Measurements from ENCODE around the gene COL6A3.

COL6A3 gene

GRCh38 chr2:237343993-237344392 lies 70.0 kb downstream of the COL6A3 start:
- no peak for DNase-seq

DNA sequence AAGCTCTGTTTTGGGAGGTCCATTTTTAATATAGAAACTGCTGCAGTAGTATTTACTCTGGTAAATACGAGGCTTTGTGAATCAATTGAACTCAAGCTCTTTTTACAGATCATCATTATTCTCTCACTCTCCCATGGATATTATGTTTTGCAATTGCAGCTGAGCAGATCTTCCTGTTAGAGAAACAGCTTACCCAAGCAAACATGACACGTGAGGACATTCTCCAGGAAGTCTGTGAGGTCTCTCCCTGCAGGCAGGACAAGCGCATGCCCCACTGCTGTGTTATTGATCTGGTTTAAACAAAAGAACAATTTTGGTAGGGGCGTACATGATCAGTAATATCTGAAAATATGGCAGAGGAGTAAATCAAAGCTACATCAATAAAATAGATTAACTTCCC lies 72.1 kb downstream of the COL6A3 start:
- DNase-seq: no peak

DNA sequence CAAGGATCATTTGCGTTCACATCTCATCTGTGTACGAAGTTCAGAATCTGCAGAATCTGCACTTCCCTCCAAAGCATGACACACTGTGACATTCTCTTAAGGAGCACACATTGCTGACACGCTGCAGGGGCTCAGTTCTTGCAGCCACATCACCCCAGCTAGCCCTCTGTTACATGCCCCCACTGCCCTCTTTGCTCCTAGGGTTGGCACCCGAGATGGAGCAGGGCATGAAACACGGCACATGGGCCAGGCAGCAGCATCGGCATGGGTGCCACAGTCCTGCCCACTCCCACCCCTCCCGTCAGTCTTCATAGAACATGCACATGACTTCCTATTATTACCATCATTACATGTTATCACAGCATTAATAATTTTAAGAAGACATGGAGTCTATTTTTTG lies 76.4 kb downstream of the COL6A3 start:
- no peak for DNase-seq

- no peak for DNase-seq
Measured at GRCh38 chr2:237336131-237336530, 77.8 kb downstream of the COL6A3 start.

DNA sequence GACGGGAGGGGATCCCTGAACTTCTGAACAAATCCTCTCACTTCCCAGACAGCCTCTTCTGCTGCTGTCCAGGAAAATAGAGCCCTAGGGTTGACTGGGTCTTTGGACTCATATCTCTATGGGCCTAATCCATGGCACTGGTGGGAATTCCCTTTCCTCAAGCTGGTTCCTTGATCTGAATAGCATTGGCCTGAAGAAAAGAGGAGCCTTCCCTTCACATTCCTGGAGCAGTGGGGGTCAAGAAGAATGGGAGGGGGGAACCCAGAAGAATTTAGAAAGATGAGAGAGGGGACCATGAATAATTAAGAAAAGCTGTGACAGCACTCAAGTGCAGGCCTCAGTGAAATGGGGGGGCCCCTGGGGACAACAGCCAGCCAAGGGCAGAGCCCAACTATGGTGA lies 80.2 kb downstream of the COL6A3 start:
- no peak for DNase-seq

GRCh38 chr2:237330541-237330940 lies 83.4 kb downstream of the COL6A3 start:
- no peak for DNase-seq

DNA sequence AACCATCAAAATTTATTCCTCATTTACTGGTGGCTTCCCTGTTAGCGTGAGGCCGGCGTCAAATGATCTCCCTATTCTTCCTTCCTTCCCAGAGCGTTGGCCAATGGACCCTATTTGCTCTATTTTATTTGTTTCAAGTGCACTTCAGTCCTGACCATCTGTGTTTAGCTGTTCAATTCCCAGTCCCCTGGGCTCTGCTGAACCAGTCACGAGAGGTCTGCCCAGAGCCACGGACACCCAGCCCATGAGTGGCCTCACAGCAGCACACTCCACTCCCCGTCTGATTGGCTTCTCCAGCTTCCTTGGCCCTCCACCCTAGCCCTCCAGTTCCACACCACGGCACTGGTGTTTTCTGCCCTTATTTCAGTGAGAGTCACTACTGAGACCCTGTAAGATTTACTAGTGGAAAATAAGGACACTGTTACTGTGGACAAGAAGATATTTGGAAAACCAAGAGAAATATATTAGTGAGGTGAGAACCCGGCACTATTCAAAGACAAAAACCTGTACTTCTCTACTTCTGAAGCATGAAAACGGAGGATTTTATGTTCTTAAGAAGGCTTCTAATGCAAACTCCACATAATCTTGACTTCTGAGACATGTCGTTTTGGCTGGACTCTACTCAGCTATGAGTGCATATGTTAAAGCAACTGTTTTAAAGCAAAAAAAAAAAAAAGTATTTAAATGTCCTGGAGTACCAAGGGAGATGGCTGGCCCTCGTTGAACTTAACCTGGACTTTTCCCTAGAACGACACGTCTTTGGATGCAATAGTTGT lies 86.6 kb downstream of the COL6A3 start:
- DNase-seq: no peak

DNA sequence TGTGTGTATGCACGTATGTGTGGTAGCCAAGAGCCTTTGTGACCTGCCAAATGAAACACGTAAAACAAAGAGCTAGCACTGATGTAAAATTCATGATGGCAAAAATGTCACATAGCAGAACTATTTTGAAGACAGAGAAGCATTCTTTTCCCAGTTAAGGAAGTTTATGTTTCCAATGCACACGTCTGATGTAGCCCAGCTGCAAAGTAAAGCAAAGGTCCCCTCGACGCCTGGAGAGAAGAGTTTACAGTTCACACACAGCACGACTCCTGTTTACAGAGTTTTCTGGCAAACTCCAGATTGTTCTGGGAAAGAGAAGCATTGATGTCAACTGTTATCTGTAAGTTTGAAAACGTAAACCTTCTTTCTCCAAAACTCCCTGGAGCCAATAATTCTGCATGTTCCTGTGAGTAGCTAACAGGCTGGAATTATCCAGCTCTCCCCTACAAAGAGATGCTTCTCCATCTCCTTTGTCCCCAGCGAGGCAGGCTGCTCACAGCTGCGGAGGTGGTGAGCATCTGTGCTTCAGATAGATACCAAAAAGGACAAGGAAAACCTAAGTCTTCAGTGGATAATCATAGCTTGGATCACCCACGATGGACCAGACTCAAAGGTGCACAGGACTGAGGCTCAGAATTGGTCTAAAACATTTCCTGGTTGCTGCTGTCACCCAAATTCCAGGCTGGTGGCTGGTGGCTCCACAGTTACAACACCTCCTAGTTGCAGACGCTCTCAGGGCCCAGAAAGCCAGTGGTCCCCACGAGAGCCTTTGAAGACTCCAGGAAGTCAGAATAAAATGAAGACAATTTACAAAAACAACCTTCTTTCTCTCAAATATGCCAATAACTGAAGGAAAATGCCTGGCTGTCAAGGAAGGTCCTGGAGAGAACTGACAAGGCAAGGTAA lies 87.4 kb downstream of the COL6A3 start:
- DNase-seq: no peak

DNA sequence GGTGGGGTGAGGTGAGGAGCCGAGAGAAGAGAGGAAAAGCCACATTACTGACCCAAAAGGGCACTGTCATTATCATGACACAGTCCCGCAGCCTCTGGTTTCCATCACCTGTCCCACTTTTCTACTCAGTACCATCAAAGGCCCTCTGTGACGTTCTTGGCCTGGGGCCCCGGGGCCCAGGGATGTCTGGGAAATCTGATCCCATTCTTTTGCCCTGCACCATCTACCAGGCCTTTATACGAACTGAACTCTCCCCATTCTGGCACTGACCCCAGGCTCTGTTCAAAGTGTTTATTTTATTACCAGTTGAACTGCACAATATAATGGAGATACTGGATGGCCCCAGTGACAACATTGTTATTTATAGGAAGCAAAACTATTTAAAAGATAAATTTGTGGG lies 89.1 kb downstream of the COL6A3 start:
- no peak for DNase-seq

- DNase-seq: no peak
Measured at GRCh38 chr2:237324405-237324831, 89.5 kb downstream of the COL6A3 start.

DNA sequence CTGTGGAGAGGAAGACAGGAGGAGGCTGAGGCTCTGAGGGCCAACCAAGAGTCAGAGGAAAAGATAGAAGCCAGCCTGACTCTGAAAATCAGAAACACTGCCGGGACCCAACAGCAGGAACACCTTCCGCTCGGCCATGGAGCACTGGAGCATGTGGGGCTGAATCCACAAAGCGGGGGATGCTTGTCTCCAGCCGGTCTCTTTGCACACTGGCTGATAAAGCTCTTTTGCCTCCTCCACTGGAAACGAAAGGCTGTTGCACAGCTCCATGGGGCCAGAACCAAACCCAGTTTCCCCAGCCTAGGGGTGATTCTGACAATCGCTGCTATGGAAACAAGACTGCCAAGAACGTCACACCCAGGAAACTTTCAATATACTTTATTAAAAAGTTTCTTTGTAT lies 90.3 kb downstream of the COL6A3 start:
- DNase-seq: no peak

- no peak for DNase-seq
Measured at GRCh38 chr2:237322564-237322963, 91.4 kb downstream of the COL6A3 start.

GRCh38 chr2:237321746-237322145 lies 92.2 kb downstream of the COL6A3 start:
- DNase-seq: no peak

- no peak for DNase-seq
Measured at GRCh38 chr2:237320801-237321560, 93.0 kb downstream of the COL6A3 start.

DNA sequence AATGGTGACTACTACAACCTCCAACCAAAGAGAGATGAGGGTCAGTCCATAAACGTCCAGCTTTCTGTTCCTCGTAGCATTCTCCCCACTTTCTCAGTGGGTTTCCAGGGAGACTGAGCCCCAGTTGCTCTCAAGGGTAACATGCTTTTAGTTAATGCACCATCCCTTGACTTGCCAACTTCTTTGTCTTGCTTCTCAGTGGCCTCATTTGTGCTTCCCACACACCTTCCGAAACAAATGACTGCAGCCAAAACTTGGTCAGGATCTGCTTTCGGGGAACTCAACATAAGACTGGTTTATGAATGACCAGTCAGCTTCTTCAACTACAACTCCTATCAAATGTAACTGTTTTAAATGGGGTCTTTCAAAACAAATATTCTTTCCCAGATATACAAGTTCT lies 94.1 kb downstream of the COL6A3 start:
- no peak for DNase-seq

GRCh38 chr2:237319086-237319820 lies 94.7 kb downstream of the COL6A3 start:
- DNase-seq: no peak

DNA sequence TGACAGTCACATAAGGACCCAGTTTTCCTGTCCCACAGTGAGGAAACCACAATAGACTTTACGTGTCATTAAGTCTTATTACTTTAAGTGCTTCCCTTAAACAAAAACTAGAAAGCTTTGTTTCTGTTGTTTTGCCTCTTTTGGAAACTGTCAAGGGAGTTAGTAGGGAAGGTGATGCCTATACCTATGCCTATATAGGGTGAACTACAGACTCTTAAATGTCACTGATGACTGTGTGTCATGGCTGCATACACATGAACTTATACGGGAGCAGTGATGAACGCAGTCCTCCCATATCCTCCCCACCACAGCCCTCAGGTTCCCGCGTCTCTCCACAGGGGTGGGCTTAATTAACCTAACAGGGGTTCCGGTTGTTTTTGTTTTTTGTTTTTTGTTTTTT lies 97.6 kb downstream of the COL6A3 start:
- no peak for DNase-seq

GRCh38 chr2:237315829-237316225 lies 98.1 kb downstream of the COL6A3 start:
- no peak for DNase-seq

DNA sequence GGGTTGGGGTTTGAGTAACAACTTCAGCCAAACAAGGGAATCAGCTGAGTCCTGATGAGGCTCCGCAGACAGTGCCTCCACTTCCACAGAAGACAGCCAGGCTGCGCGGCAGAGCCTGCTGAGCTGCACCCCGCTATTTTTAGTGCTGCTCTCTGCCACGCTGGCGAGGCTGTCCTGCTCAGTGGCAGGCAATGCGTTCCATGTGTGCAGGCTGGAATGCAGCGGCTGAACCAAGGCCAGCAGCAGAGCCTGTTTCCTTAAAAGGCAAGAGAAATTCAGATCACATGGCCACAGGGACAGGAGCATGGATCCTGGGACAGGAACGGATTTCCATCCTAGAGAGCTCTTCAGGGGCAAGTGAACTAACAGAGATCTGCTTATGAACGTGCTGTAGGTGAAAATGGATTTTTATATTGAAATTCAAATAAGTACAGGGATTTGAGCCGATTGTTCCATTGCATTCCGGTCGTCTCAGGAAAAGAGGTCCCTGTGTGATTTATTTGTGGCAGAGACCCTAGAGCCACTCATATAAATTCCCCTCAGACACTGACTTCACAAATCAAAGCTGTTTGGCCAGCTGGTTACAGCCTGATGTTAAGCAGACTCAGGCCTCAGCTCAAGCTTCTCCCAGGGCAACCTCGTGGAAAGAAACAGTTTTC lies 98.7 kb downstream of the COL6A3 start:
- DNase-seq: no peak

GRCh38 chr2:237314681-237315080 lies 99.3 kb downstream of the COL6A3 start:
- no peak for DNase-seq

DNA sequence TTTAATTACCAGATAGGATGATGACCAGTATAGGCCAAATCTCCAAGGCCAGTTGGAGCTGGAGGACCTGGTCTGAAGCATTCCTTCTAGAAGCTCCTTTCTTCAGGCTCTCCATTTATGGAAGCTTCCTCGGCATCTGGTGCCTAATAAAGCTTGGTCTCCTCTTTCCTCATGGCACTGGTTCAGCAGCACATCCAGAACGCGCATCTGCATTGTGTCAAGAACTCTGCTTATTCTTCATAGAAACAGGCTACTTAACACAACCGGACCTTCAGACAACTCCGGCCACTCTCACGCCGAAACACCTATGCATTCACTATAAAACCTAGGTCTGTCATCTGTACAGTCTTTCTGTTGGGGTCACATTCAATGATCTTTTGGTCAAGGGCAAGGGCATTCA lies 99.8 kb downstream of the COL6A3 start:
- DNase-seq: no peak
